Hematopoietic multipotent progenitor cell treated with erythropoietin and hydrocortisone succinate and interleukin-3 and kit ligand, for 4 days (in vitro differentiated cells): ENCODE data around the gene RPL22.

Source experiments
- DNase-seq: peaks from one replicate; pipeline ENCODE4 v3.0.0-alpha.2; 2015

Gene RPL22

DNA sequence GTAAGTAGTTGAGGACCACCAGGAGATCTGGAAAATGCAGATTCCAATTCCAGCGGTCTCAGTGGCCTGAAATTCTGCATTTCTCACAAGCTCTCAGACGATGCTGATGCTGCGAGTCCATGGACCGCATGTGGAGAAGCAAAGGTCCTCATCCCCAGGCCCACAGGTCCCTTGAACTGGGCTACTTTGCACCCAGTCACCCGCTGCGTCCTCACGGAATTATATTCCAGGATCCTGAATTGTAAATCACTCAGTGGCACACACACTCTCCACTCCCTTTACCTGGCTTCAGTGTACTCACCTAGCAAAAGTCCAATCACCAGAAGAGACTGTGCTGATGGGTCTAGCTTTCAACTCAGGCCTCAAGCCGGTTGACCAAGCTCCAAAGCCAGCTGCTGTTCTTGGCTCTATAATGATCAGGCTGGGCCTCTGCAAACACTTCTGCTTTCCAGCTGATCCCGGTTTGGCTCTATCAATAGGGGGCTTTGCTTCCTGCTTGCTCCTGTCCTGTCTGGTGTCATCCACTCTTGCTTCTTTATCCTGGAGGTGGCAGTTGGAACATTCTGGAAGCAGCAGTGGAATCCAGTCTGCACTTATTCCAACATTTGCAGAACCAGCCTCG is 904 bp upstream of the RPL22 start:
- no peak for DNase-seq

DNA sequence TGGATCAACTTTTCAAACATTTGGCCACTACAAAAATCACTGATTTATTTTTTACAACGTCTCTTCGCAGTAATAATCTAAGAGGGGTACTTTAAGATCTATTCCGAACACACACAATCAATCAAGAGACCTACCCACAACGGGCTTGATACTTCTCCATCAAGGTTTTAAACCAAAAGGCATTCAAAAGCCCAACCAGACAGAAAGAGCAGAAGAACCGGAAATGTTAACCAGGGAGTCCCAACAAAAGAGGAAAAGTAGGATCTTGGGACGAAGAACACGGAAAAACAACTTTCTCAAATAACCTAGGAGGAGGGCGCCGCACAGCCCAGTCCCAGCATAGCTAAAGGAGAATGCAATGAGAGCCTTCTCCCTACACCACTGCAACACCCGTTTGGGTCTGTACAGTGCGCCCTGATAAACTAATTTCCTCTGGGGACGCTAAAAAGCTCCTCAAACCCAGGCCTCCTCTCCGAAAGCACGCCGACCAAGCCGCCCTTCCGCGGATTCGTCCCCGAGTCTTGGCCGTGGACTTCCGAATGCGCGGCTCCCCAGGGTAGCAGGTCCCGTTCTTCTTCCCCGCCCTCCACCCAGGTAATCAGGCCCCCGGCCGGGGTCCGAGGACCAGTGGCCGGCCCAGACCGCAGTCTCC is 623 bp downstream of the RPL22 start:
- DNase-seq, result peak; percentile 53

DNA sequence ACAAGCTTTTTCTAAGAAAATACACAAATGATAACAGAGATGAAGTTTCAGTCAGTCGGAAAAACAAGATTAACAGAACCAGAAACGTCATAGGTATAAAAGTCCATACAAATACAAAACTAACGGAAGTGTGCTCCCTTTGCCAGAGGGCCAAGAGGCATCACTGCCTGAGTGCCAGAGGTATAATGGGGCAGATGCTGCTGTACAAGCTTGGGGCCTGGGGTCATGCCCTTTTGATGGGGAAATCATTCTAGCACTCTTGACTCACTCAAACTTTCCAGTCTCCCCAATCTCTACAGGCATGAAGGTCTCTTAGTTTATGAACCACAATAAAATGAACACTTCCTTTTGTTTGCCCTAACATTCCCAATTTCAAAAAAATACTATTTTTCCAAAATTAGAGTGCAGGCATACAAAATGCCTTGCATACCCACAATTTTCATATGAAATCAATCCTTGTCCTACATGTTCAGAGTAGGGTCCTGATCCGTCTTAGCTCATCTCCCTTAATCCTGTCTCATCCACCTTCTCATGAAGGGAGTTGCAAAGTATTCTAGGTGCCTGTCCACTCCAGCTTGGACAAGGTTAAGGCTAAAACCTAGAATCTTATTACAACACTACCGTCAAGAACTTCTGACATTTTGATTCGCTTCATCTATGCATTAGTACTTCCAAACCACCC is 1.5 kb downstream of the RPL22 start:
- DNase-seq, result no peak

DNA sequence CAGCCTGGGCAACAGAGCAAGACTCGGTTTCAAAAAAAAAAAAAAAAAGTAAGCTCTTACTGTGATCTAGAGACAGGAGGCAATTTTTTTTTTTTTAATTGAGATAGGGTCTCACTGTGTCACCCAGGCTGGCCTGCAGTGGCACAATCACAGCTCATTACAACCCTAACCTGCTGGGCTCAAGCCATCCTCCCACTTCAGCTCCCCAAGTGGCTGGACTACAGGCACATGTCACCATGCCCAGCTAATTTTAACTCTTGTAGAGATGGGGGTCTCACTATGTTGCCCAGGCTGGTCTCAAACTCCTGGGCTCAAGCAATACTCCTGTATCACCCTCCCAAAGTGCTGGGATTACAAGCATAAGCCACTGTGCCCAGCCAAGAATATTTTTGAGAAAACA is 7.4 kb downstream of the RPL22 start:
- no peak for DNase-seq

DNA sequence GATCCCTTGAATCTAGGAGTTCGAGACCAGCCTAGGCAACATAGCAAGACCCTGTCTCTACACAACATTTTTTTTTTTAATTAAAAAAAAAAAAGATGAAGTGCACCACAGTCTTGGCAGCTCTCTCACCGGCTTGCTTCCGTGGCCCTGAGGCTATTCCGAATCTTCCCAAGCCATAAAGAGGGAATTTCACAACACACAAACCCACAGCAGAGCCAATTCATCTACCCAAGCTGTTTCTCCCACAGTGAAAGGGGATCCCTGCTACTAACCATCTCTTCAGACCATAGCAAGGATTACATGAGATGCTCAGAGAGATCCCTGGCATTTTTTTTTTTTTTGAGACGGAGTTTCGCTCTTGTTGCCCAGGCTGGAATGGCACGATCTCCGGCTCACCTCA is 10.9 kb downstream of the RPL22 start:
- no peak for DNase-seq

DNA sequence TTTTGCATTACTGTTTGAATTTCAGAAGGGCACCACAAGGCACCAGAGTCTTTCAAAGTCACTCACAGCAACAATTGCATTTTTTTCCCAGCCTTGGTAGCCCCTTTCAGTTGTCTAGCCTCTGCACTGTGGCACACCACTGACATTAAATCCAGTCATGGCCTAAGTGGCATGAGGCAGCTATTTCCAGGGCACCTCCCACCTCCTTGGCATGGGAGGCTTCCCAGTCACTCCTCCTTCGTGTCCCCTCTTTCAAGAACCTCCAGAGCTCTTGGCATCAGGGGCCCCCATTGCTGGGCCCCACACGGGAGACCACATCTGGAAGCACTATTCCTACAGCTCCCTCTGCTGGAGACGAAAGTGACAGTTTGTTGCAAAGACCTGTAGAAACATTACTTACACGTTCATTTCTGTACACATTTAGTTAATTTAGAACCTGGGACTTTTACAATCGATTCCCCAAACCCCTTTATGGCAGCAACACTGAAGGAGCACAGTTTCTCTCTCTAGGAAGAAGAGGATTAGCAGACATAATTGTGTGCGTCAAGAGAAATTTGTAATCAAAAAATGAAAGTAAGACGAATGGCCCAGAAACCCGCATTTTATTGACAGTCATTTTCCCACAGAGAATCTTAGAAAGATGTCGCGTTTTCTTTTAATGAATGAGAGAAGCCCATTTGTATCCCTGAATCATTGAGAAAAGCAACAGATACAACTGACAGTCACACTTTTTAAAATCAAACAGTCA is 13.6 kb downstream of the RPL22 start:
- peak; percentile 74 for DNase-seq

DNA sequence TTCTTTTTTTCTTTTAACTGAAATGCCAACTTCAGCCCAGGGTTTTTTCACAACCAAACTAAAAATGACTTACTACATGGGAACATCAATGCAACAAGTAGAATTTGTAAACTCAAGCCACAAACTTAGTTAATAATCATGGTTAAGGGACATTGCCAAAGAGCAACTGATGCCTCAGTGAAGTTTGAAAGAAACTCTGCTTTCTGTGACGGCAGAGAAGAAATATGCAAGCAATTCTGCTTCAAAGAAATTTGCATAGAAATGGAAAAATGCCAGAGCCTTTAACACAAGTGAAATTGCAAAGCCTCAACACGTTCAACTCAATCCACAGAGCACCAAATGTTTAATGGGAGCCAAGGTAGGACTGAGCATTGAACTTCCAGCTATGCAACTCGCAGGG is 14.2 kb downstream of the RPL22 start:
- DNase-seq, result no peak

DNA sequence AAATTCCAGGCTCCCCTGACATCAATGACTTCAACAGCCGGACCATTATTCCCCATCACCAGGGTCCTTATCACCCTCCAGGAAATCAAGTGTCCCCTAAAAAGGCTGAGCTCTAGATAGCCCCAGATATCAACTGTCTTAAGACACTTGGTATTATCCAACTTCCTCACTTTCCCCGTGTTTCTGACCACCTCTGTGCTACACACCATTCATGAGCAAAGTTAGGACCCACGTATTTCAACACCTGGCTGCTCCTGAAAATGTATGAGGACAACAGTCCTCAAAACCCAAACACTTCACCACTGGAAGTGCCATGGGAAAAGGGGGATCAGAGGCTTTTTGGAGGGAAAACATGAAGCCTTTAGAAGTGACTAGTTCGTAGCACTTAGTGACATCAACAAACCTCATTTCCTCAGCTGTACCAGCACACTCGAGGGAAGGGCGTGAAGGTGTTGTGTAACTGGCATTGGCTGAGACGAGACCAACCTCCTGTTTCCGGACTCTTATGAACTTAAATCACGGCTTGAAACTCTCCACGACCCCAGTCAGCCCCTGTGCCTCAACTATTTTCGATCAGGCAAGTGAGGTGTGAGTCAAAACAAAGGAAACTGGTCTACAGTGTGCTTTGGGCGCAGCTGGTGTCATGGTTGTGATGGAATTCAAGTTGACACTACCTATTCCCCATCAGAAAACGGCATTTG is 15.2 kb downstream of the RPL22 start:
- DNase-seq, result peak; percentile 38

DNA sequence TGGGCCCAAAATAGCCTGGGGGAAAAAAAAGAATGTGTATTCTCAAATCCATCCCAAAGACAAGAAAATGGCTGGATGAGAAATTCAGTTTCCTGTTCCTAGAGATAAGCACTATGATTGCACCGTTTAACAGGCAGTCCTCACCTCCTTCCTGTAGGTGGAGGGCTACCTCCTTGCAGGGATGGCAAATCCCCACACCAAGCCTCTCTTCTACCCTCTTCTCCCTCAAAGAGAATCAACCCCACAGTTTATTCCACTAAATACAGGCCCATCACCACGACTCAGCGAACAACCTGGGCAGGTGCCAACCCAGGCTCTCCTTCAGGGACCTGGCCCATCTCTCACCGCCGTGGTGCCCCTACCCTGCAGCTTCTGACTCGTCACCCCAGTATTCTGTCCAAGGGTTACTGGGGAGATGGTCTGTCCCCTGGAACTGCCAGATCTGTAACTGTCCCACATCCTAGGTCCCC is 15.8 kb downstream of the RPL22 start:
- peak; percentile 45 for DNase-seq

DNA sequence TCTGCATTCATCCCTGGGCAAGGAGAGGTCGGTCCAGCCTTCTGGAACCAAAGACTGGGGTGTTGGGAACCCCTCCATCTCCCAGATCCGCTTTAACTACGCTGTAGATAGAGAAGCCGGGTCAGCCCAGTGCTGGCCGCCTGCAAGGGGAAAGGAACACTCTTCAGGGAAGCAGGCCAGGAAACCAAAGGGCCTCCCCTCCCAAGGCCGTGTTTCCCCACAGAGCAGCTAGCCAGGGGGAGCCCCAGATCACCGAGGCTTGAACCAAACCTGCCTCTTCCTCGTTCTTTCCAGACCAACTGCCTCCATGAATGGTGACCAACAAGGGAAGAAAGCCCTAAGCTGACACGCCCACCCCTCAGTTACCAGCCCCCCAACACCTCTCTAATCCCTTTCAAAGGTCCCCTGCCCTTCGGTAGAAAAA is 18.0 kb downstream of the RPL22 start:
- DNase-seq, result no peak

DNA sequence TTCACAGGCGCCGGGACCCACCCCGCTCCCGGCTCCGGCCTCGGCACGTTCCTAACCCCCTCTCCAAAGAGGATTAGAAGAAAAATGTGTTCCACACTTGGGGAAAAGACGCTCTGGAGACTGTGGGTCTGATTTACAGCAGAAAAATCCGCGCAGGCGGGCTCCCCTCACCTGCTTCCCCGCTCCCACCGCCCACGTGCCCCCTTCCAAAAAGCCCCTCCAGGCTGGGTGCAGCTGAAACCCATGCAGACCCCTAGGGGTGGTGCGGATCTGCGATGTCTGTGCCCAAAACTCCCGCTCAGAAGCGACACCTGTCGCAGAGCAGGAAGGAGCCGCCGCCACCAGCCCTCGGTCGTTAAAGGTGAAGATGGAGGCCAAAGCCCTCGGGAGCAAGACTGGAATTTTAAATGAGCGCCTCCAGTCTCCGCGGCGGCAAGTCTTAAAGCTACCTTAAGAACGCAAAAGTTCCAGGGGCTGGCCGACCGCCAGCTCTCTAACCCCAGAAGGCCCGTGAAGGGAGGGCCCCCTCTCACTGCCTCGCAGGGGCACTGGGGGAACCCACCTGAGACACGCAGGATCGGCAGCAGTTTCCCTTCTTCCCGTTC is 18.6 kb downstream of the RPL22 start:
- no peak for DNase-seq

DNA sequence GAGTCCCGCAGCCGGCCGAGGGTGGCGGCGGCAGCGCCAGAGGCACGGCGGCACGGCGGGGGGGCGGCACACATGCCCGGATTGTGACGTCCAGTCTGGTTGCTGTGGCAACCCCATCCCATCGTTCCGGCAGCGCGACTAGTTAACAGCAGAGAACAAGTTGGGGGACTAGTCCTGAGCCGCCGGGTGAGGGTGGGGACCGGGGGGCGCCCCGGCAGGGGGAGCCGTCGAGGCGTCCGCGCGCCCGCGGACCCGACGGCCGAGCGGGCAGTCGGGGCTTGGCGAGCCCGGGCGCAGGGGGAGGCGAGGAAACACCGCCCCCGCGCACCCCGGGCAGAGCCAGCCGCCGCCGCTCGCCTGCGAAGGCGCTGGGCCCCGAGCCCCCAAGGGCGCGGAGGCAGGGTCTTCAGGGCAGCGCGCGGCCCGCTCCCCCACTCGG is 19.1 kb downstream of the RPL22 start, which contains the start of gene CHD5:
CHD5 (minus strand) TSS at position 54 of the 439 bp plus-strand sequence. CDS start 298 bp downstream, outside the sequence.
- peak; percentile 27 for DNase-seq

DNA sequence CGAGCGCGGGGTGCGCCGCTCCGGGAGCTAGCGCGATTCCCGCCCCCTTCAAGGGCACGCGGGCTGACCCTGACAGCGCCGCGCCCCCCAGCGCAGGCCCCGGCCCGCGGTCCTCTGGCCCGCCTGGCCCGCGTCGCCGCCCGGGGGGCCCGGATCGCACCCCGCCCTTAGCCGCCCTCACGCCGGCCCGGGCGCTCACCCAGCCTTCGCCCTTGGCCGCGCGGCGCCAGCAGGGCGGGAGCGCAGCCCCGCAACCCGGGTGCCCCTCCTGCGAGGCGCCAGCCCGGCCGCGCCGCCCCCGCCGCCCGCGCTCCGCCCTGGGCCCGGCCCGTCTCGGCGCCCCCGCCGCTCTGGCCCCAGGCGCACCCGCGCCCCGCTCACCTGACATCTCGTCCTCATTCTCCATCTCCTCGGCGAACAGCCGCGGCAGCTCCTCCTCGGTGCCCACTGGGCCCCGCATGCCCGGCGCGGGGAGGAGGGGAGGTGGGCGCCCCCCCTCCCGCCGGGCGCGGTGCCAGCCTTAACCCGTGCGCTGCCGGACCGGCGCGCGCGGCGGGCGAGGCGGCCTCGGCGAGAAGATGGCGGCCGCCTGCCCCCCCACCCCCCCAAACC is 19.7 kb downstream of the RPL22 start:
- no peak for DNase-seq

DNA sequence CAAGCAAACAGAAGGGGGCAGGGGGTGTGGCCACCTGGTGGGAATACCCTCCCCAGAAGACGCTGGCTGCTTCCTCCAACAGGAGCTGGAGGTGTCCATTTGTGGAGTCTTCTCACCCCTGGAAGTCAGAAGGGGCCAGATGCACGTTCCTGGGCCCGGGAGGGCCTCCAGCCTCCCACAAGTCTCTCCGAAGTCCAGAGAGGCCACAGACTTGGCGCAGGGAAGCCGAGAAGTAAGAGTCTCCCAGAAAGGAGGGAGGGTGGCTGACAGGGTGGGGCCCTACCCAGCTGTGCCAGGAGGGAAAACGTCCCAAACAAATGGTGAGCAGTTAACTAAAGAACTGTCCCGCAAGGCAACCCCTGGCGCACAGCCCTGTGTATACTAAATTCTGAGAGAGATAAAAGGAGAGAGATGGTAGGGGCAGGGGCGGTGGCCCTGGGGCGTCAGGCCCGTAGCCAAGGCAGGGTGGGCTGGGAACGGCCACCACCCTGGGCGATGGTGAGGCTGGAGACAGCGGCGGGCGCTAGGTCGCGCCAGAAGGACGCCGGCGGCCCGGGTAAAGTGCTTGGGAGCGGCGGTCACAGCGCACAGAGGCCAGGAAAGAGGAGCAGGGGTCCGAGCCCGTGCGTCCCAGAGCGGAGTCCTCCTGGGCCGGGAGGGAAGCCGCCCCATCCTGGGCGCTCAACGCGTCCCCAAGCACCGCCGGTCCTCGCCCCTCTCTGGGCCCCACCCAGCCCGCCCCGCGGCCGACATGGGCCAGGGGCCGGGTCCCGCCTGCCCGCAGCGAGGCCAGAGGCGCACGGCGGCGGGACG is 20.4 kb downstream of the RPL22 start:
- DNase-seq, result no peak

DNA sequence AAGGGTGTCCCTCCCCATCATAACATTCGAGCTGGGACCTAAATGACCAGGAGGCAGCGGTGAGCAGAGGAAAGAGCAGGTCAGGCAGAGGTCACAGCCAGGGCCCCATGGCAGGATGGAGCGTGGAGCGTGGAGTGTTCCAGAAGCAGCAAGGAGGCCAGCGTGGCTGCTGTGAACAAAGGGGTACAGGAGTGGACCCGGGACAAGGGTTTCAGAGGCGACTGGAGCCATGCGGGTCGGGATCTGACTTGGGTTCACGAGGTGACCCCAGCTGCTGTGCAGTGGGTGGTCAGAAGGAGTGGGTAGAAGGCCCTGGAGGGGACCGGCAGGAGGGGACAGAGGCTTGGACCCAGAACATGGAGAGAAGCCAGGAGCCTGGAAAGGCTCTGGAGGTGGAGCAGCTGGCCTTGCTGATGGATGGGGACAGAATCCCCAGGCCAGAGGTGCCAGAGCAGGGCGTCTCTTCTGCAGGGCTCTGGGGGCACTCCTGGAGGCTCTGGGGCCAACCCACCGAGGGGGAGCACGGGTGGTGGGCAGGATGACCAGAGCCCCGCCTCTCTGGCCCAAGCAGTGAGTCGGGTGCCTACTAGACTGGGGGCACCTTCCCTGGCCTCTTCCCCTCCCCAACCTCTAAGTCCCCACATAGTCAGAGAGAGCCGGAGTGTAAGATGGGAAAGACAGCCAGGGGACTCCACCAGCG is 21.6 kb downstream of the RPL22 start:
- no peak for DNase-seq

DNA sequence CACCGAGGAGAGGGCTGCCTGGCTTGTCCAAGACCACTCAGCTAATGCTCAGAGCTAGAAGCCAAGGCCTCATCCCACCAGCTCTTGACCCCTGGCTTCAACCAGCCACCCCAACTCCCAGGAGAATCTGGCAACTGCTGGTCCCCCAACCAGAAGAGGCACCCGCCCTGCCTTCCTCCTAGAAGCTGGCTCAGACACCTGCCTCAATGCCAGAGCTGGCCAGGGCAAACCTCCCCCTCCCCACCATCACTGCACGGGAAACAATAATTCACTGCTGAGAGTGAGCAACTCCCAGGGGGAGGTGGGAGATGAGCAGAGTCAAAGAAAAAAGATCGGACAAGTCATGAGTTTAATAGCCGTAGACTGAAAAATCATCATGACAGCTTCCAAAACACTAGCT is 22.6 kb downstream of the RPL22 start:
- DNase-seq, result no peak

DNA sequence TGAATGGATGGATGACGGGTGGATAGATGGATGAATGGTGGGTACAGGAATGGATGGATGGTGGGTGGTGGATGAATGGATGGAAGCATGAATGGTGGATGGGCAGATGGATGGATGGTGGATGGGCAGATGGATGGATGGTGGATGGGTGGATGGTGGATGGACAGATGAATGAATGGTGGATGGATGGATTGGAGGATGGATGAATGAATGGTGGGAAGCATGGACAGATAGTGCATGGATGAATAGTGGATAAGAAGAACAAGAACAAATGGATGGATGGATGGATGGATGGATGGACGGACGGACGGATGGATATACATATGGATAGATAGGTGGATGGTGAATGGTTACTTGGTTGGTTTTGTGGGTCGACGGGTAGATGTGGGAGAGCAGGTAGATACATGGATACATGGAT is 24.0 kb downstream of the RPL22 start:
- no peak for DNase-seq

DNA sequence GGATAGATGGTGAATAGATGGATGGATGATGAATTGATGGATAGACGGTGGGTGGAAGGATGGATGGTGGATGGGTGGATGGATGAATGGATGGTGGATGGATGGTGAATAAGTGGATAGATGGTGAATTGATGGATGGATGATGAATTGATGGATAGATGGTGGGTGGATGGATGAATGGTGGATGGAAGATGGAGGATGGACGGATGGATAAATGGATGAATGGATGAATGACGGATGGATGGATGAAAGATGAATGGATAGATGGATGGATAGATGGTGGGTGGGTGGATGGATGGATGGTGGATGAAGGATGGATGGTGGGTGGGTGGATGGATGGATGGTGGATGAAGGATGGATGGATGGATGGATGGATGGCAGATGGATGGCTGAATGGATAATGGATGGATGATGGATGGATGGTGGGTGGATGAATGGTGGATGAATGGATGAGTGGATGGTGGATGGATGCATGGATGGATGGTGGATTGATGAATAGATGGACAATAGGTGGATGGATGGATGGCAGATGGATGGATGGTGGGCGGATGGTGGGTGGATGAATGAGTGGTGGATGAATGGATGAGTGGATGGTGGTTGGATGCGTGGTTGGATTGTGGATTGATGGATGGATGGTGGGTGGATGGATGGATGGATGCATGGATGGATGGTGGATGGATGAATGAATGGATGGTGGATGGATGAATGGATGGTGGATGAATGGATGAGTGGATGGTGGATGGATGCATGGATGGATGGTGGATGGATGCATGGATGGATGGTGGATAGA is 24.6 kb downstream of the RPL22 start:
- no peak for DNase-seq

DNA sequence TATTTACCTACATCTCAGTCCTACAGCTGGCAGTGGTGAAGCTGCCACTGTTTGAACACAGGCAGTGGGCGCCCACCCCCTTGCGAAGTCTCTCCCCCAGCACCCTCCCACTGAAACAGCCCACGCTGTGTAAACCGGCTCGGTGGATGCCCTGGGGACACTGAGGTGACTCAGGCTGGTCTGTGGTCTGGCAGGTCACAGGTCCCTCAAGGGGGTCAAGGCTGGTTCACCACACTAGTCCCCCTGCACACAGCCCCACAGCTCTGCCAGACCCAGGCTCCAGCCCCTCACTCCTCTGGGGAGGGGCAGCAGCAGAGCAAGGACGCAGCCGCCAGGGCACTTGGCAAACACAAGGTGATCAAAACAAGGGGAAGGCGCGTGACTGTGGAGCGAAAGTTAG is 26.8 kb downstream of the RPL22 start:
- DNase-seq, result no peak
